ENCODE measurements around the gene CREM.
"Not testable (repeated sequence)": the region's sequence is repeated elsewhere in the genome, so short reads cannot be mapped to it uniquely, and the experiment has no call there.

CREM gene

GRCh38 chr10:35126530-35127288 lies at the start of gene CREM:
Gene CREM, plus strand, starts transcription at chr10:35126846. Its CDS starts 10,990 bp downstream, at chr10:35137836.
- peak; percentile 79 to 99 (median 94) for DNase-seq

GRCh38 chr10:35079265-35079664 lies 47.4 kb upstream of the CREM start:
- DNase-seq = no peak

GRCh38 chr10:35079763-35080162 lies 46.9 kb upstream of the CREM start:
- peak in 3 of 56 donors; percentile 0 to 15 (median 4) for DNase-seq

GRCh38 chr10:35080261-35080660 lies 46.4 kb upstream of the CREM start:
- DNase-seq = not testable (repeated sequence)

GRCh38 chr10:35083242-35083641 lies 43.4 kb upstream of the CREM start:
- no peak for DNase-seq

- peak in 5 of 56 donors; percentile 22 to 64 (median 49) for DNase-seq
These were observed 37.0 kb upstream of the CREM start for GRCh38 chr10:35089611-35090161.

- DNase-seq = peak; percentile 46 to 97 (median 89)
These were observed 36.3 kb upstream of the CREM start, which contains the start of gene CUL2 for GRCh38 chr10:35090162-35090954. Gene CUL2, minus strand, starts transcription at chr10:35090341. Its CDS starts 19,024 bp downstream, at chr10:35071317.

GRCh38 chr10:35091994-35092790 lies 34.5 kb upstream of the CREM start:
- DNase-seq = no peak

- no peak for DNase-seq
These were observed 33.8 kb upstream of the CREM start for GRCh38 chr10:35092851-35093250.

GRCh38 chr10:35096312-35096711 lies 30.3 kb upstream of the CREM start:
- DNase-seq = no peak

- DNase-seq = no peak
These were observed 29.1 kb upstream of the CREM start for GRCh38 chr10:35097510-35097909.

GRCh38 chr10:35103882-35104281 lies 22.8 kb upstream of the CREM start:
- DNase-seq = no peak

- DNase-seq = no peak
These were observed 14.1 kb upstream of the CREM start for GRCh38 chr10:35112571-35112970.

GRCh38 chr10:35119378-35119777 lies 7.3 kb upstream of the CREM start:
- no peak for DNase-seq

GRCh38 chr10:35124540-35124939 lies 2.1 kb upstream of the CREM start:
- no peak for DNase-seq

GRCh38 chr10:35126062-35126529 lies 550 bp upstream of the CREM start:
- peak in 1 of 56 donors; percentile 22 for DNase-seq

GRCh38 chr10:35127289-35127891 lies 744 bp downstream of the CREM start:
- peak in 34 of 56 donors; percentile 16 to 74 (median 54) for DNase-seq

GRCh38 chr10:35129185-35129674 lies 2.6 kb downstream of the CREM start:
- DNase-seq = no peak

GRCh38 chr10:35130663-35131062 lies 4.0 kb downstream of the CREM start:
- DNase-seq = no peak

- DNase-seq = no peak
These were observed 6.1 kb downstream of the CREM start for GRCh38 chr10:35132727-35133126.

Measured in nucleus accumbens (tissue), 56 donors.